OCI-LY1 (cell line): Measurements from ENCODE around the gene C11orf87.

Experiments used
- H2AFZ ChIP-seq: fragments of 200-600 bp; sonication (generic), shearing (Covaris generic); 2 replicates; pipeline ENCODE4 v1.6.0; 2014; ENCODE audit warnings: antibody characterized with exemption, mild to moderate bottlenecking, low read length
- H3F3A ChIP-seq: fragments of 200-600 bp; sonication (generic), shearing (Covaris generic); 2 replicates; pipeline ENCODE4 v1.6.0; 2014; ENCODE audit warnings: mild to moderate bottlenecking, antibody characterized with exemption, low read length, moderate library complexity; ENCODE audit not compliant: insufficient read depth
- H3K27ac ChIP-seq: fragments of 200-600 bp; sonication (generic); 2 replicates; pipeline ENCODE4 v1.5.1; 2014; ENCODE audit warnings: low read length, mixed run types, mild to moderate bottlenecking, low read depth; ENCODE audit not compliant: poor library complexity, severe bottlenecking
- H3K27me3 ChIP-seq: fragments of 200-600 bp; sonication (generic); 2 replicates; pipeline ENCODE4 v1.6.0; 2014; ENCODE audit warnings: antibody characterized with exemption, mild to moderate bottlenecking, low read length, moderate library complexity; ENCODE audit not compliant: insufficient read depth
- H3K36me3 ChIP-seq: fragments of 200-600 bp; sonication (generic); 2 replicates; pipeline ENCODE4 v1.6.1; 2014; ENCODE audit warnings: mild to moderate bottlenecking, antibody characterized with exemption, low read length, moderate library complexity, mixed read lengths; ENCODE audit not compliant: insufficient read depth
- H3K4me1 ChIP-seq: fragments of 200-600 bp; sonication (generic); 2 replicates; pipeline ENCODE4 v1.5.1; 2014; ENCODE audit warnings: mild to moderate bottlenecking, low read length, moderate library complexity; ENCODE audit not compliant: insufficient read depth, severe bottlenecking
- H3K4me2 ChIP-seq: fragments of 200-600 bp; sonication (generic), shearing (Covaris generic); 2 replicates; pipeline ENCODE4 v1.6.1; 2014; ENCODE audit warnings: low read length
- H3K4me3 ChIP-seq: fragments of 200-600 bp; sonication (generic); 2 replicates; pipeline ENCODE4 v1.5.1; 2014; ENCODE audit warnings: low read length, low read depth, mild to moderate bottlenecking, mixed read lengths; ENCODE audit not compliant: poor library complexity, severe bottlenecking
- H3K79me2 ChIP-seq: fragments of 200-600 bp; shearing (Covaris generic); 2 replicates; pipeline ENCODE4 v1.6.1; 2016; ENCODE audit warnings: mixed run types, low read length, mixed read lengths; ENCODE audit not compliant: insufficient read depth
- H3K9ac ChIP-seq: fragments of 200-600 bp; sonication (generic), shearing (Covaris generic); 2 replicates; pipeline ENCODE4 v1.6.1; 2014; ENCODE audit warnings: mild to moderate bottlenecking, low read length, mixed read lengths
- H3K9me2 ChIP-seq: fragments of 200-600 bp; sonication (generic), shearing (Covaris generic); 2 replicates; pipeline ENCODE4 v1.6.1; 2014; ENCODE audit warnings: low read depth, mild to moderate bottlenecking, low read length, mixed read lengths
- H3K9me3 ChIP-seq: fragments of 200-600 bp; shearing (Covaris generic); 2 replicates; pipeline ENCODE4 v1.6.1; 2014; ENCODE audit warnings: low read length, mixed read lengths
- H4K20me1 ChIP-seq: fragments of 200-600 bp; sonication (generic), shearing (Covaris generic); 2 replicates; pipeline ENCODE4 v1.6.0; 2016; ENCODE audit warnings: mild to moderate bottlenecking, low read length; ENCODE audit not compliant: insufficient read depth
- EZH2 ChIP-seq: fragments of 200-600 bp; sonication (generic), shearing (Covaris generic); IDR thresholded peaks from 2 replicates; pipeline ENCODE4 v1.8.0; 2017; ENCODE audit warnings: borderline replicate concordance, mixed run types, mild to moderate bottlenecking, antibody characterized with exemption, low read length, moderate library complexity, mixed read lengths
- TF ChIP-seq, protein P1 (sequence below): fragments of 200-600 bp; sonication (generic), shearing (Covaris generic); IDR thresholded peaks from 2 replicates; pipeline ENCODE4 v1.5.1; 2017; ENCODE audit warnings: mild to moderate bottlenecking, antibody characterized with exemption, low read length, moderate library complexity, mixed read lengths

Gene C11orf87

GRCh38 chr11:109454857-109455256 lies 32.9 kb downstream of the C11orf87 start:
- no peaks in the 10 kb centered on the region for H3K4me1 ChIP-seq
- H3K27ac ChIP-seq, result no peak overlapping the region
- H2AFZ ChIP-seq, result no peak overlapping the region
- no peaks in the 10 kb centered on the region for H3F3A ChIP-seq
- TF ChIP-seq EZH2, result no peak
- TF ChIP-seq, protein P1, sequence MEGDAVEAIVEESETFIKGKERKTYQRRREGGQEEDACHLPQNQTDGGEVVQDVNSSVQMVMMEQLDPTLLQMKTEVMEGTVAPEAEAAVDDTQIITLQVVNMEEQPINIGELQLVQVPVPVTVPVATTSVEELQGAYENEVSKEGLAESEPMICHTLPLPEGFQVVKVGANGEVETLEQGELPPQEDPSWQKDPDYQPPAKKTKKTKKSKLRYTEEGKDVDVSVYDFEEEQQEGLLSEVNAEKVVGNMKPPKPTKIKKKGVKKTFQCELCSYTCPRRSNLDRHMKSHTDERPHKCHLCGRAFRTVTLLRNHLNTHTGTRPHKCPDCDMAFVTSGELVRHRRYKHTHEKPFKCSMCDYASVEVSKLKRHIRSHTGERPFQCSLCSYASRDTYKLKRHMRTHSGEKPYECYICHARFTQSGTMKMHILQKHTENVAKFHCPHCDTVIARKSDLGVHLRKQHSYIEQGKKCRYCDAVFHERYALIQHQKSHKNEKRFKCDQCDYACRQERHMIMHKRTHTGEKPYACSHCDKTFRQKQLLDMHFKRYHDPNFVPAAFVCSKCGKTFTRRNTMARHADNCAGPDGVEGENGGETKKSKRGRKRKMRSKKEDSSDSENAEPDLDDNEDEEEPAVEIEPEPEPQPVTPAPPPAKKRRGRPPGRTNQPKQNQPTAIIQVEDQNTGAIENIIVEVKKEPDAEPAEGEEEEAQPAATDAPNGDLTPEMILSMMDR, result no peak
- no peak overlapping the region for H3K9ac ChIP-seq
- H3K4me2 ChIP-seq, result no peak overlapping the region
- H3K4me3 ChIP-seq, result no peak overlapping the region
- no peaks in the 10 kb centered on the region for H3K79me2 ChIP-seq
- H3K27me3 ChIP-seq, result no peaks in the 10 kb centered on the region
- no peaks in the 10 kb centered on the region for H3K9me2 ChIP-seq
- H3K9me3 ChIP-seq, result no peaks in the 10 kb centered on the region
- no peaks in the 10 kb centered on the region for H4K20me1 ChIP-seq
- no peaks in the 10 kb centered on the region for H3K36me3 ChIP-seq
